Adrenal gland (tissue), 12 donors: Measurements from ENCODE around the gene E2F1. TPM values are rescaled to one million over a fixed set of nuclear protein-coding genes. Genes with fewer than 3 reads are reported as not detected.
A peak's percentile ranks its signal among the peaks of the same experiment; 100 is the strongest.

Experiments used
- DNase-seq, 7 donors: peaks; one replicate each; pipeline ENCODE4 v3.0.0-alpha.2; 2019 to 2020
- H3K27ac ChIP-seq, 5 donors: fragments of 200-600 bp; sonication (generic) in 4 of 5; 1 replicate in 3 of 5; 2 replicates in 2 of 5; pipeline versions ENCODE4 v1.5.1 to v1.8.0; 2016 to 2020; ENCODE audit warnings: mild to moderate bottlenecking in 1 of 5
- H3K27me3 ChIP-seq: fragments of 200-600 bp; 2 replicates; pipeline ENCODE4 v1.8.0; 2021
- H3K36me3 ChIP-seq, 2 donors: fragments of 200-600 bp; replicated peaks in 1 of 2; 1 replicate in 1 of 2; 2 replicates in 1 of 2; pipeline versions ENCODE4 v1.5.1 to v1.8.0; 2018 to 2022
- H3K4me1 ChIP-seq, 2 donors: fragments of 200-600 bp; replicated peaks in 1 of 2; 1 replicate in 1 of 2; 2 replicates in 1 of 2; pipeline versions ENCODE4 v1.5.1 to v1.8.0; 2018 to 2021
- H3K4me3 ChIP-seq, 4 donors: fragments of 200-600 bp; sonication (generic) in 3 of 4; one replicate each; pipeline ENCODE4 v1.5.1; 2016 to 2018
- H3K9me3 ChIP-seq, 3 donors: fragments of 200-600 bp; sonication (generic) in 1 of 3; replicated peaks in 1 of 3; 1 replicate in 2 of 3; 2 replicates in 1 of 3; pipeline versions ENCODE4 v1.5.1 to v1.8.0; 2016 to 2021
- POLR2A ChIP-seq, 2 donors: fragments of 450-650 bp; IDR thresholded peaks; one replicate each; pipeline ENCODE4 v1.6.1; 2017; ENCODE audit warnings: antibody characterized with exemption in 2 of 2, mild to moderate bottlenecking in 2 of 2, moderate library complexity in 1 of 2
- WGBS, 4 donors: extraction: QIAGEN DNeasy Blood & Tissue Kit in 2 of 4; methylation state at CpG; one replicate each; pipeline versions ENCODE4 v1.1.5 to v1.1.7; 2013 to 2017; 5-methylcytosine and 5-hydroxymethylcytosine counted together
- intact Hi-C, 2 donors: fragments of 100-400 bp; cut with DNase I; formaldehyde crosslinking; loops; one replicate each; pipeline versions ENCODE4 v1.14.1 to v1.15.0; 2022 to 2023
- polyA plus RNA-seq, 3 donors: library from polyadenylated mRNA; stranded (reverse); fragments of 200-250 nt in 2 of 3; fragments of 350-450 nt in 1 of 3; fragmentation: Illumina TruSeq in 1 of 3; extraction: RNeasy Lipid Tissue Mini Kit (QIAGEN cat#74804) in 1 of 3; gene quantifications; one replicate each; pipeline ENCODE4 v1.2.3, GENCODE V29; 2013 to 2014
- total RNA-seq, 9 donors: library from RNA; depleted of rRNA in 4 of 9; stranded (reverse); fragments of >200 nt in 4 of 9; fragments of 120-200 nt in 1 of 9; fragmentation: NEBNext Ultra II Directional in 1 of 9; extraction: Animal tissue kit (Norgen Biotek cat#: 25700) in 1 of 9; gene quantifications; one replicate each; pipeline versions ENCODE4 v1.1.0 to v1.2.4, GENCODE V29; 2013 to 2023
- TF ChIP-seq, protein P1 (sequence below), 6 experiments: fragments of 450-650 bp in 4 of 6; fragments of 200-600 bp in 2 of 6; sonication (generic) in 1 of 6; IDR thresholded peaks; 1 replicate in 5 of 6; 2 replicates in 1 of 6; pipeline versions ENCODE4 v1.5.1 to v1.8.0; 2016 to 2021; ENCODE audit warnings: antibody characterized with exemption in 6 of 6, mild to moderate bottlenecking in 2 of 6, moderate library complexity in 1 of 6
- donor health status: healthy with polysubstance abuse.
- donor health status: Bipolar disorder and iron deficiency.
- donor health status: DM: yes; HTN: yes; CAD: no.
- donor health status: DM: no; HTN: no; CAD: no.
- donor health status: DM: no; HTN: no; CAD: no.
- donor health status: DM: yes; HTN: yes; CAD: no.

E2F1 gene
- total and polyA plus RNA-seq, 12 donors = 3.0 to 15.7 (median 5.7) TPM

DNA sequence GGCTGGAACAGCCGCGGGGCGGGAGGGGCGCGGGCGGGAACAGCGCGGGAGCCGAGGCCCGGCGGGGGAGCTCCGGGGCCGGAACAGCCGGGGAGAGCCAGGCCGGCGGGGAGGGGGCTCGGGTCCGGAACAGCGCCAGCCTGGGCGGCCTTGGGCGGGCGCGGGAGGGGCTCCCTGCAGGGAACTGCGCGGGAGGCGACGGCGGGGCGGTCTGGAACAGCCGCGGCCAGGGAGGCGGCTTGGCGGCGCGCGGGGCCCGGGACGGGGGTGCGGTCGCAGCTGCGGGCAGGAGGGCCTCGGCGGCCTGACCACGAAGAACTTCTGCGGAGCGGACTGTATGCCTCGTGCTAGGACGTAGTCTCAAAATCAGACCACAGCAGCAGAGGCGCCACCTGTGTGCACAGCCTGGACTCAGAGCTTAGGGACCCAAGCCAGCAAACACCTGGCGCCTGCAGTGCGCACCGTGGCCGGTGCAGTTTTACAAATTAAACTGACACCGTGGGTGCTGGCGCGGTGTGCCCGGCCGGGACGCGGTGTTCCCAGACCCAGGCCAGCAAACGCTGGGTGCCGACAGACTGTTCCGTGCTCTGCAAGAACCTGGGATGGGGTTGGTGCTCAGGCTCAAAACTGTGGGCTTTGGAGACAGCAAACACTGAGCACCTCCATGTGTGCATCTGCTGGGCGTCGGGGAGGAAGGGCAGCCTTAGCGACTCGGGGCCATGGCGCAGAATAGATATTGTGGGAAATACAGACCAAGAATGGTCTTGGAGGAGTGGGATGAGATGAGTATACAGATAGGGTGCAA, 46.2 kb upstream of the E2F1 start:
- peak; percentile 84 to 91 (median 87) for DNase-seq
- H3K27me3 ChIP-seq = no peaks in the 10 kb centered on the region
- TF ChIP-seq POLR2A (IDR thresholded peaks at IDR 0.05) = peak in 1 of 2 donors; percentile 44
- TF ChIP-seq, protein P1, sequence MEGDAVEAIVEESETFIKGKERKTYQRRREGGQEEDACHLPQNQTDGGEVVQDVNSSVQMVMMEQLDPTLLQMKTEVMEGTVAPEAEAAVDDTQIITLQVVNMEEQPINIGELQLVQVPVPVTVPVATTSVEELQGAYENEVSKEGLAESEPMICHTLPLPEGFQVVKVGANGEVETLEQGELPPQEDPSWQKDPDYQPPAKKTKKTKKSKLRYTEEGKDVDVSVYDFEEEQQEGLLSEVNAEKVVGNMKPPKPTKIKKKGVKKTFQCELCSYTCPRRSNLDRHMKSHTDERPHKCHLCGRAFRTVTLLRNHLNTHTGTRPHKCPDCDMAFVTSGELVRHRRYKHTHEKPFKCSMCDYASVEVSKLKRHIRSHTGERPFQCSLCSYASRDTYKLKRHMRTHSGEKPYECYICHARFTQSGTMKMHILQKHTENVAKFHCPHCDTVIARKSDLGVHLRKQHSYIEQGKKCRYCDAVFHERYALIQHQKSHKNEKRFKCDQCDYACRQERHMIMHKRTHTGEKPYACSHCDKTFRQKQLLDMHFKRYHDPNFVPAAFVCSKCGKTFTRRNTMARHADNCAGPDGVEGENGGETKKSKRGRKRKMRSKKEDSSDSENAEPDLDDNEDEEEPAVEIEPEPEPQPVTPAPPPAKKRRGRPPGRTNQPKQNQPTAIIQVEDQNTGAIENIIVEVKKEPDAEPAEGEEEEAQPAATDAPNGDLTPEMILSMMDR (IDR thresholded peaks at IDR 0.05) = peak in 1 of 6 experiments; percentile 24
- intact Hi-C loops = loop anchor here in 1 of 2 donors (10.0 kb wide), 1 partner anchor 278 kb away; no protein-coding TSS in a partner anchor
- H3K4me1 ChIP-seq = peaks cover 5 to 24% of the 10 kb centered on the region in 2 donors
- H3K27ac ChIP-seq = peak overlapping the region; percentile 53 to 96 (median 76)
- peaks cover 0 to 8% (median 0%) of the 10 kb centered on the region in 3 donors for H3K9me3 ChIP-seq
- H3K36me3 ChIP-seq = no peaks in the 10 kb centered on the region
- H3K4me3 ChIP-seq = peak overlapping the region in 3 of 4 donors; percentile 36 to 66 (median 62)
- 1 to 10% (median 4%) methylated on average over 3 to 68 of the region's 68 CpGs for WGBS, 4 donors

DNA sequence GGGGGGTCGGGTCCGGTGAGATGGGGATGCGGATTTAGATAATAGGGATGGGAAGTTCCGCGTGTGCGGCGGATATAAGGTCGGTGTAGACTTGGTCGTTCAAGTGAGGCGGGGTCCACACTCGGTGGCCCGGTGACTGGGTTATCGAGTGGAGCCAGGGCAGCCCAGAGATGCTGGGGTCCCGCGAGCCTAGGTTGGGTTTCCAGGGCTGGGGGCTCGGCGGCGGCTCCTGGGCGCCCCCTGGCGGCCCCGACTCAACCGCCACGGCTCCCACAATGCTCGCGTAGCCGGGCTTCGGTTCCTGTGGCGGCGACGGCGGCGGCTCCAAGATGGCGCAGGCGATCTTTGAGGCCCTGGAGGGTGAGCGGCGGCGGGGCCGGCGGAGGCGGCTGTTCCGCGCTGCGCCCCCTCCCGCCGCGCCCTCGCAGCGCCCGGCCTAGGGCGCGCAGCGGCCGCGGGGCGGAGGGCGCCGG, 45.5 kb upstream of the E2F1 start, which contains the start of gene ZNF341:
ZNF341 (plus strand) TSS at position 304 of the 473 bp plus-strand sequence; CDS start at position 330, 26 bp downstream.
- TF ChIP-seq, protein P1 (IDR thresholded peaks at IDR 0.05) = peak; percentile 69 to 92 (median 82)
- peak; percentile 44 to 51 for TF ChIP-seq POLR2A (IDR thresholded peaks at IDR 0.05)
- Histone ChIP-seq H3K36me3 (no peaks in the 10 kb centered on the region), H3K4me1 (peaks cover 5 to 24% of the 10 kb centered on the region in 2 donors), H3K27me3 (no peaks in the 10 kb centered on the region), H3K27ac (peak within 1 kb of the TSS; percentile 53 to 96 (median 76)), H3K4me3 (peak within 1 kb of the TSS; percentile 13 to 66 (median 62)), H3K9me3 (peaks cover 0 to 2% (median 0%) of the 10 kb centered on the region in 3 donors)
- peak; percentile 89 to 94 (median 91) for DNase-seq
- intact Hi-C loops = loop anchor here in 1 of 2 donors (10.0 kb wide), 1 partner anchor 277 kb away; no protein-coding TSS in a partner anchor
- 1 to 13% (median 3%) methylated on average over 3 to 57 of the region's 57 CpGs for WGBS, 4 donors

DNA sequence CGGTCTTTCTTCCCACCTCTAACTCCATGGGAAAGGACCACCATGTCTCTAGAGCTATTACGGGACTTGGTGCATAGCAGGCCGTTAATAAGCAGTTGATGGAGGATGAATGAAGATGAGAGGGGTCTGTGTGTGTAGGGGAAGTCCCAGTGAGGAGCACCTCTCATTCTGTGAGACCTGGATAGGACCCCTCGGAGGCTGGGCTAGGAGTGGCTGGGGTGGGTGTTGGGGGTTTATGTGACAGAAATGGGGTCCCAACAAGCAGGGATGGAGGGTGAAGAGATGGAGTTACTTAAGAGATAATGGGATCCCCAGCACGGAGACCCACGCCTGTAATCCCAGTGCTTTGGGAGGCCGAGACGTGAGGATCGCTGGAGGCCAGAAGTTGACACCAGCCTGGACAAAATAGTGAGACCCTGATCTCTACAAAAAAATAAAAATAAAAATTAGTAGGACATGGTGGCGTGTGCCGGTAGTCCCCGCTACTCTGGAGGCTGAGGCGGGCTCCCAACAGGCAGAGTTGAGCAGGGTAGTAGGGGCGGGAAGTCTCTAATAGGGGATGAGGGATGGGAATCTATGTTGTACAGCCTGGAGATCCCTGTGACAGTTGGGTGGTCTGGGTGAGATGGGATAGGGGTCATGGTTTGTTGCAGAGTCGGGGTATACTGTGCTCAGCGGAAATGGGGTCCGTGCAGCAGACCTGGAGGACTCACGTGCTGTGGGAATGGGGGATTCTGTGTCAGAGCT, 44.9 kb upstream of the E2F1 start:
- peaks cover 5 to 24% of the 10 kb centered on the region in 2 donors for H3K4me1 ChIP-seq
- peak overlapping the region in 3 of 4 donors; percentile 13 to 66 (median 62) for H3K4me3 ChIP-seq
- peak in 1 of 7 donors; percentile 30 for DNase-seq
- TF ChIP-seq, protein P1 (IDR thresholded peaks at IDR 0.05) = no peak
- H3K27ac ChIP-seq = peak overlapping the region in 4 of 5 donors; percentile 74 to 96 (median 83)
- no peaks in the 10 kb centered on the region for H3K36me3 ChIP-seq
- 80 to 87% (median 81%) methylated on average over 15 to 18 of the region's 18 CpGs for WGBS, 4 donors
- intact Hi-C loops = loop anchor here in 1 of 2 donors (10.0 kb wide), 1 partner anchor 276 kb away; no protein-coding TSS in a partner anchor
- no peaks in the 10 kb centered on the region for H3K27me3 ChIP-seq
- no peaks in the 10 kb centered on the region for H3K9me3 ChIP-seq
